Ishikawa (cell line): ENCODE results near the gene NCF2.

Experiments used
- CEBPB ChIP-seq: IDR thresholded peaks from 2 replicates; pipeline ENCODE4 v1.6.1; 2012
- CREB1 ChIP-seq: IDR thresholded peaks from 2 replicates; pipeline ENCODE4 v1.6.1; 2012; ENCODE audit warnings: low read depth
- EGR1 ChIP-seq: IDR thresholded peaks from 2 replicates; pipeline ENCODE4 v1.6.1; 2012
- EP300 ChIP-seq: IDR thresholded peaks from 2 replicates; pipeline ENCODE4 v1.6.1; 2012; ENCODE audit warnings: borderline replicate concordance
- FOXM1 ChIP-seq: IDR thresholded peaks from 2 replicates; pipeline ENCODE4 v1.6.1; 2012; ENCODE audit warnings: low read depth, borderline replicate concordance
- MAX ChIP-seq: IDR thresholded peaks from 2 replicates; pipeline ENCODE4 v1.6.1; 2012
- NFIC ChIP-seq: IDR thresholded peaks from 2 replicates; pipeline ENCODE4 v1.6.1; 2012
- RAD21 ChIP-seq: IDR thresholded peaks from 2 replicates; pipeline ENCODE4 v1.6.1; 2012; ENCODE audit warnings: low read depth
- TAF1 ChIP-seq: IDR thresholded peaks from 2 replicates; pipeline ENCODE4 v1.6.1; 2012; ENCODE audit warnings: low read depth, mild to moderate bottlenecking
- TCF12 ChIP-seq: IDR thresholded peaks from 2 replicates; pipeline ENCODE4 v1.6.1; 2012; ENCODE audit warnings: low read depth
- TEAD4 ChIP-seq: IDR thresholded peaks from 2 replicates; pipeline ENCODE4 v1.6.1; 2012
- USF1 ChIP-seq: IDR thresholded peaks from 2 replicates; pipeline ENCODE4 v1.6.1; 2012
- YY1 ChIP-seq: IDR thresholded peaks from 2 replicates; pipeline ENCODE4 v1.6.1; 2012; ENCODE audit warnings: low read depth
- ZBTB7A ChIP-seq: IDR thresholded peaks from 2 replicates; pipeline ENCODE4 v1.6.1; 2012; ENCODE audit warnings: low read depth
- TF ChIP-seq, protein P1 (sequence below): IDR thresholded peaks from 2 replicates; pipeline ENCODE4 v1.6.1; 2012; ENCODE audit warnings: low read depth, mild to moderate bottlenecking

The NCF2 gene

GRCh38 chr1:183515002-183515689 is 75.1 kb downstream of the NCF2 start:
- TF ChIP-seq RAD21 (no peak), CREB1 (no peak), CEBPB (no peak), TAF1 (no peak), USF1 (no peak), TCF12 (no peak), ZBTB7A (no peak), EGR1 (no peak), YY1 (no peak), MAX (no peak), FOXM1 (no peak), EP300 (no peak), NFIC (no peak), TEAD4 (no peak)
- TF ChIP-seq, protein P1, sequence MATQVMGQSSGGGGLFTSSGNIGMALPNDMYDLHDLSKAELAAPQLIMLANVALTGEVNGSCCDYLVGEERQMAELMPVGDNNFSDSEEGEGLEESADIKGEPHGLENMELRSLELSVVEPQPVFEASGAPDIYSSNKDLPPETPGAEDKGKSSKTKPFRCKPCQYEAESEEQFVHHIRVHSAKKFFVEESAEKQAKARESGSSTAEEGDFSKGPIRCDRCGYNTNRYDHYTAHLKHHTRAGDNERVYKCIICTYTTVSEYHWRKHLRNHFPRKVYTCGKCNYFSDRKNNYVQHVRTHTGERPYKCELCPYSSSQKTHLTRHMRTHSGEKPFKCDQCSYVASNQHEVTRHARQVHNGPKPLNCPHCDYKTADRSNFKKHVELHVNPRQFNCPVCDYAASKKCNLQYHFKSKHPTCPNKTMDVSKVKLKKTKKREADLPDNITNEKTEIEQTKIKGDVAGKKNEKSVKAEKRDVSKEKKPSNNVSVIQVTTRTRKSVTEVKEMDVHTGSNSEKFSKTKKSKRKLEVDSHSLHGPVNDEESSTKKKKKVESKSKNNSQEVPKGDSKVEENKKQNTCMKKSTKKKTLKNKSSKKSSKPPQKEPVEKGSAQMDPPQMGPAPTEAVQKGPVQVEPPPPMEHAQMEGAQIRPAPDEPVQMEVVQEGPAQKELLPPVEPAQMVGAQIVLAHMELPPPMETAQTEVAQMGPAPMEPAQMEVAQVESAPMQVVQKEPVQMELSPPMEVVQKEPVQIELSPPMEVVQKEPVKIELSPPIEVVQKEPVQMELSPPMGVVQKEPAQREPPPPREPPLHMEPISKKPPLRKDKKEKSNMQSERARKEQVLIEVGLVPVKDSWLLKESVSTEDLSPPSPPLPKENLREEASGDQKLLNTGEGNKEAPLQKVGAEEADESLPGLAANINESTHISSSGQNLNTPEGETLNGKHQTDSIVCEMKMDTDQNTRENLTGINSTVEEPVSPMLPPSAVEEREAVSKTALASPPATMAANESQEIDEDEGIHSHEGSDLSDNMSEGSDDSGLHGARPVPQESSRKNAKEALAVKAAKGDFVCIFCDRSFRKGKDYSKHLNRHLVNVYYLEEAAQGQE, result no peak

GRCh38 chr1:183514235-183514634 is 76.0 kb downstream of the NCF2 start:
- TF ChIP-seq ZBTB7A, result no peak
- TF ChIP-seq EGR1, result no peak
- no peak for TF ChIP-seq EP300

DNA sequence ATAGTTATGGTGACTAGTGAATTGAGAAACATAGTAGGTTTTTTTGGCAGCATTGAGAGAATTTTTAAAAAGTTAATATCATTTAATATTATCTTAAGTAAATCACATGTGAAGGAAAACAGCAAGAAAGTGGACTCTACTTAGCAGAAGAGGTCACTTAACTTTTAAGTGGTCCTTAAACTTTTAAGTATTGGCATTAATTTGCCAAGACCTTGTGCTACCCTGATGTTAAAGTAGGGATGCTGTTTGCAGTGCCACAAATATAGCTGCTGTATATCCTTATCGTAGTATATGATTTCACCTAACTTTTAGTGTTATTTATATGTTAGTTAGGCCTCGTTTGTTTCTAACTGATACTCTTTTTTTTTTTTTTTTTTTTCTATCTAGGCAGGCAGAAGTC is 77.8 kb downstream of the NCF2 start:
- TF ChIP-seq CREB1, result no peak
- no peak for TF ChIP-seq RAD21
- no peak for TF ChIP-seq EGR1
- TF ChIP-seq ZBTB7A, result no peak
- TF ChIP-seq, protein P1, result no peak
- no peak for TF ChIP-seq EP300
- no peak for TF ChIP-seq NFIC
- TF ChIP-seq USF1, result no peak

DNA sequence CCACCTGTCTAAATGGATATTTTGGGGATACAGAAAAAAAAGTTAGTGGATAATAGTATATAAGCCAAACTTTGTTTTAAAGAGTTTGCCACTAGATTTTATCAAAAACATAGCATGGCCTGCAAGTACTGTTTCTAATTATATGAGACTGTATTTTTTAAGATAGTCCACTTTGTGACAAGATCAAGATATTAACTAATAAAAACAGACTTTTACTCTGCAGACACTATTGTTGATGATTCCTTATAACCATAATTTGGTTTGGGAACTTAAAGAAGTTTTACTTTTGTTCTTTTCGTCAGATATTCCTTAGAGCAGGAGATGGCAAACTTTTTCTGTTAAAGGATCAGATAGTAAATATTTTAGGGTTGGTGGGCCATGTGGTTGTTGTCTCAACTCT is 81.6 kb downstream of the NCF2 start:
- TF ChIP-seq, protein P1, result no peak
- no peak for TF ChIP-seq EGR1
- TF ChIP-seq NFIC, result no peak
- TF ChIP-seq USF1, result no peak
- no peak for TF ChIP-seq MAX
- no peak for TF ChIP-seq YY1
- TF ChIP-seq EP300, result no peak
- TF ChIP-seq TEAD4, result no peak
- TF ChIP-seq CEBPB, result no peak
- no peak for TF ChIP-seq ZBTB7A
- no peak for TF ChIP-seq RAD21
- TF ChIP-seq TAF1, result no peak
- TF ChIP-seq FOXM1, result no peak
- no peak for TF ChIP-seq CREB1
- TF ChIP-seq TCF12, result no peak
